ENCODE measurements around the gene GRIK3.

GRIK3 gene

DNA sequence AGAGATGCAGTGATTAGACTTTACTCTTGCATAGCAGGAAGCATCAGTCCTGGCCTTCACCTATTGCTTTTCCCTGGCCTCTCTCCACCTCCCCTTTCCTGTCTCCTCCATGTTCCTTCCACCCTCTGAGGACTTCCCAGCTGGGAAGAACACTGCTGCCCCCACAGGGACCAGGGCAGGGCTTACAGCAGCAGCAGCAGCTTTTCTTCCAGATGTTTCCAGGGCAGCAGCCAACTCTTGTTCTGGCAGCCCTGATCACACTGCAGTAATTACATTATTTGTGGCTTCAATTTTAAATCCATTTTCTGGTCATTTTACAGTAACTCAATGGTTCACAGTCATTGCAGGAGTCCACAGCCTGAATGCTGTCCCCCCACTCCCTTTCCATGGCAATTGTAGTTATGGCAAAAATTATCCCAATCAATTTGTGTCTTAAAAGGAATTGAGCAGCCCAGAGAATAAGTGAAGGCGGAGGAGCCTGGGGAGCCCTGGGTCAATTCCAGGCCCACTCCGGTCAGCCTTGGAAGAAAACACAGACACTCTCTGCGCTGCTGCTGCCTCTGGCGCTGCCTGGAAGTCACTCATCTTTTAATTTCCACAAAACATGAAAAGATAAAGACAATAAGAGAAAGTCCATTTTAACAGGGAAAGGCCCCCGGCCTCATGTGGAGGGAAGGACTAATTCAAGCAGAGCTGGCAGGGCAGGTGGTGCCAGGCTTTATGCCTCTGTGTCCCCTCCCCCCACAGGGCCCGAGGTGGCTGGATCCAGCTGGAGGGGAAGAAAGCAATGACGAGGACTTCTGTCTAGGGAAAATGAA, 148.6 kb downstream of the GRIK3 start:
- H3K4me3 ChIP-seq (ENCODE audit: low read depth, low read length): no peak overlapping the region
- DNase-seq (ENCODE audit: low read depth): no peak
- TF ChIP-seq, protein P1, sequence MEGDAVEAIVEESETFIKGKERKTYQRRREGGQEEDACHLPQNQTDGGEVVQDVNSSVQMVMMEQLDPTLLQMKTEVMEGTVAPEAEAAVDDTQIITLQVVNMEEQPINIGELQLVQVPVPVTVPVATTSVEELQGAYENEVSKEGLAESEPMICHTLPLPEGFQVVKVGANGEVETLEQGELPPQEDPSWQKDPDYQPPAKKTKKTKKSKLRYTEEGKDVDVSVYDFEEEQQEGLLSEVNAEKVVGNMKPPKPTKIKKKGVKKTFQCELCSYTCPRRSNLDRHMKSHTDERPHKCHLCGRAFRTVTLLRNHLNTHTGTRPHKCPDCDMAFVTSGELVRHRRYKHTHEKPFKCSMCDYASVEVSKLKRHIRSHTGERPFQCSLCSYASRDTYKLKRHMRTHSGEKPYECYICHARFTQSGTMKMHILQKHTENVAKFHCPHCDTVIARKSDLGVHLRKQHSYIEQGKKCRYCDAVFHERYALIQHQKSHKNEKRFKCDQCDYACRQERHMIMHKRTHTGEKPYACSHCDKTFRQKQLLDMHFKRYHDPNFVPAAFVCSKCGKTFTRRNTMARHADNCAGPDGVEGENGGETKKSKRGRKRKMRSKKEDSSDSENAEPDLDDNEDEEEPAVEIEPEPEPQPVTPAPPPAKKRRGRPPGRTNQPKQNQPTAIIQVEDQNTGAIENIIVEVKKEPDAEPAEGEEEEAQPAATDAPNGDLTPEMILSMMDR (IDR thresholded peaks at IDR 0.05; ENCODE audit: low read depth, low read length, missing control alignments): no peak
- in situ Hi-C loops (cut with HindIII; ENCODE audit: low sequenced_read_pairs): no loop called here

DNA sequence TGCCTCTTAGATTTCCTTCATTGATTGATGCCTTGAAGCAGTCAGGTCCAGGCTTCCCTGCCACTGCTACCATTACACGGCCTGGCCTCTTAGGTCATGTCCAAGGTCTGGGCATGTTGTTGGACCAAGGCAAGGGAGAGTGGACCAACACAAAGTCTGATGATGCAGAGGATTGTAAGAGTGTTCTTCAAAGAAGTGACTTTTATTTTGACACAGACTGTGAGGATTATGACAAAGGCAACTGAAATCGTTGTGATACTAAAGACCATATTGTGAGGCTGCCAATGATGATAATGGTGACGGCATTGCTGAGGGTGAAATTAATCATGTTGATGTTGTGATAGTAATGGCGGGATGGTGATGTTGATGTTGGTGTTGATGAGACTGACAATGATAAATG, 149.5 kb downstream of the GRIK3 start:
- H3K4me3 ChIP-seq (ENCODE audit: low read depth, low read length): no peak overlapping the region
- DNase-seq (ENCODE audit: low read depth): no peak
- in situ Hi-C loops (cut with HindIII; ENCODE audit: low sequenced_read_pairs): no loop called here
- TF ChIP-seq, protein P1 (IDR thresholded peaks at IDR 0.05; ENCODE audit: low read depth, low read length, missing control alignments): no peak

DNA sequence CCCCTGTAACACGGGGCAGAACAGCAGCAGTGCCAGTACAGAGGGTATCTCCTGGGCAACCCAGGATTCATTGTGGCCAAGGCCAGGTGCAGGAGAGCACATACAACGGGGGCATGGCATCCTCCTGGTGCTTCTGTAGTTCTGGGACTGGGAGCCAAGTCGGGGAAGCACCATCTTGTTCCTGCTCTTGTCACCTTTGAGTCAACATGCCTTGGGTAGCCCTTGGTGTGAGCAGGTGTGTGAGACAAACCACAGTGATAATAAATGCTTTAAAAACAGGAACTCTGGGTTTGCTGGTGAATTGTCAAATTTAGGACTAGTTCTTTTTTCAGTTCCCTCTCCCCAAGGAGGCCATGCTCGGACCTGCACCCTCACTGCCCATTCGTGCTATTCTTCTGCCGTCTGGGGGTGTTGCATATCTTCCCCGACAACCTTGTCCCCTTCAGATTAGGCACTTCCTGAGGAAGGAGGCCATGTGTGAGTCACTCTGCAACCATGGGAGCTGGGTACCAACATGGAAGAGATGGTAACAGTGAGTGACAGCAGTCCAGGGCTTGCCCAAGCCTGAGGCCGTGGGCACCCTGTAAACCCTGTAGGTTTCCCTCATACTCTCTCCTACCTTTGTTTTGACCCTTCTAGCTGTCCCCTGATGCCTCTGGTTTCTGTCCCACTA, 150.2 kb downstream of the GRIK3 start:
- no peak for DNase-seq (ENCODE audit: low read depth)
- TF ChIP-seq, protein P1 (IDR thresholded peaks at IDR 0.05; ENCODE audit: low read depth, low read length, missing control alignments): no peak
- H3K4me3 ChIP-seq (ENCODE audit: low read depth, low read length): no peak overlapping the region
- in situ Hi-C loops (cut with HindIII; ENCODE audit: low sequenced_read_pairs): no loop called here

DNA sequence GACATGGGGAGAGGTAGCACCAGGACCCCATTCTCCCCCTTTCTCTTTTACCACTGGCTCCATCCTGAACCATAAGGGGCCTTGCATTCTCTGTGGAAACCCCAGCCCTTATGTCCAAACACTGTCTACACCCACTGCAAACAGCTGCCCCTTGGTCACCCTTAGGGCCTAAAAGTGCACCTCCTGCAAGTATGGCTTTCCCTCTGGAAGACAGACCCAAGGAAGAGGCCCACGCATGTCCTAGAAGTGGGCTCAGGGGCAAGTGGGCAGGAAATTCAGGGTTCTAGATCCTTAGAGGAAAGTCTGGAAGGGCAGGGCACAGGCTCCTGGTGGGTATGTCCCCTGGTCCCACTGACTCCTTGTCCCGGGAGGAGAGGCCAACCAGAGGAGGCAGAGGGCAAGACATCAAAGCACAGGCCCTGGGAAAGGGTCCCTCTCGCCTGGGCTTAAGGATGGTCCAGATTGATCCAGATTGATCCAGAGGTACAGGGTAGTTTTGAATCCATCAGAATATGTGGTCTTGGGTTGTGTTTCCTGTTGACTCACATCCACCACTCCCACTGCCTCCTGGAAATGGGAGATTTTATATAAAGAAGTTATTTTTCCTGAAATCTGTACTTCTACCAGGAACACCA, 150.9 kb downstream of the GRIK3 start:
- in situ Hi-C loops (cut with HindIII; ENCODE audit: low sequenced_read_pairs): no loop called here
- TF ChIP-seq, protein P1 (IDR thresholded peaks at IDR 0.05; ENCODE audit: low read depth, low read length, missing control alignments): no peak
- no peak for DNase-seq (ENCODE audit: low read depth)
- no peak overlapping the region for H3K4me3 ChIP-seq (ENCODE audit: low read depth, low read length)

DNA sequence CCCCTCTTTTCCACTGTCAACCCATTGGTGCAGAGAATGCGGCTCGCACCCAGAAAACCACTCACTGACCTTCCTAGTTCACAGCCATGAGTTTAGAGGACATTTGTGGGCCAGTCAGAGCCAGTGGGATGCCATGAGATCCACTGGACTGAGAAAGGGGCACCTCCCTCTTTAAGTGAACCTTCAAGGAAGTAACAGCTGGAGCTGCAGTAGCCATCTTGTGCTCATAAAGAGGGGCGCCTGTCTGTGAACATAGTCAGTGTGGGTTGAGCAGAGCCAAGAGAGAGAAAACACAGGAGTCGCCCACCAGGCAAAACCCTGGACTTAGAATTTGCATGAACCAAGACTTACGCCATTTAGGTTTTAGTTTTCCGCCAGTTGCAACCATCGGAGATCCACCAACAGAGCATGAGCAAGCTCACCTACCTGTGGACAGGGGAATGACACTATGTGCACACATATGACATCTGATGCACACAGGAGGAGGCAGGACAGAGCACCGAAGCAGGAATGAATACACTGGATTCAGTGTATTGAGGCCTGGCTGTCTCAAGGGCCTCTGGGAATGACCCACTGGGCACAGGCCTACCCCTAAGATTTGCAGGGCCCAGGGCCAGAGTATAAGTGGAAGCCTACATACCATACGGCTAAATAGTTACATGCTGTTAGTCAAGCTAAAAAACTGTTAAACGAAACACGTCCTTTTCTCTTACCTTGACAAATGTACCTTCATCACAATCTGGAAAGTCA, 151.6 kb downstream of the GRIK3 start:
- in situ Hi-C loops (cut with HindIII; ENCODE audit: low sequenced_read_pairs): no loop called here
- no peak for DNase-seq (ENCODE audit: low read depth)
- H3K4me3 ChIP-seq (ENCODE audit: low read depth, low read length): no peak overlapping the region
- TF ChIP-seq, protein P1 (IDR thresholded peaks at IDR 0.05; ENCODE audit: low read depth, low read length, missing control alignments): no peak

DNA sequence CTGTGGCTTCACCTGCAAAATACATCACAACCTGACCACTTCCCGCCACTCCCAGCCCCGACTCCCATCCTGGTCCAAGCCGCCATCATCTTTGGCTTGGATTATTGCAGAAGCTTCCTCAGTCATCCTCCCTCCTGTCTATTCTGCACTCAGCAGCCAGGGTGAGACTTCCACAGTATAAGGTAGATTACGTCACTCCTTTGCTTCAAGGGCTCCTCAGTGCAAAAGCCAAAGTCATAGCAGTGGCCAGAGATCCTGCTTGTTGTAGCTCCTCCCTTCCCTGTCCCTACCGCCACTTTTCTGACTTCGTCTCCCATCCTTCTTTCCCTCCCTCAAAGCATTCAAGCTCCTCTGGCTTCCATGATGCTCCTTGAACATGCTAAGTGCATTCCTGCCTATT, 152.8 kb downstream of the GRIK3 start:
- no peak overlapping the region for H3K4me3 ChIP-seq (ENCODE audit: low read depth, low read length)
- in situ Hi-C loops (cut with HindIII; ENCODE audit: low sequenced_read_pairs): no loop called here
- TF ChIP-seq, protein P1 (IDR thresholded peaks at IDR 0.05; ENCODE audit: low read depth, low read length, missing control alignments): no peak
- no peak for DNase-seq (ENCODE audit: low read depth)

Measured in astrocyte of the cerebellum (primary cell).